Fibroblast of the aortic adventitia (primary cell): ENCODE results near the gene TPO. TPM values are rescaled to one million over a fixed set of nuclear protein-coding genes. Genes with fewer than 3 reads are reported as not detected.

Experiments
- DNase-seq: peaks from one replicate; pipeline ENCODE4 v3.0.0-alpha.2; 2010; ENCODE audit warnings: low read depth
- H3K4me3 ChIP-seq: 2 replicates; pipeline ENCODE4 v1.5.1; 2011; ENCODE audit warnings: low read depth, mild to moderate bottlenecking, control low read depth, low read length, moderate library complexity
- total RNA-seq: library from RNA; depleted of rRNA; stranded (reverse); fragments of >200 nt; gene quantifications from 2 replicates; pipeline ENCODE4 v1.2.3, GENCODE V29; 2012; ENCODE audit warnings: low replicate concordance
- TF ChIP-seq, protein P1 (sequence below): IDR thresholded peaks from 2 replicates; pipeline ENCODE4 v1.5.1; 2011; ENCODE audit warnings: mild to moderate bottlenecking, low read length, control low read depth, inconsistent platforms; ENCODE audit not compliant: insufficient read depth

Gene TPO
- total RNA-seq, 1 donor = not detected

- TF ChIP-seq, protein P1, sequence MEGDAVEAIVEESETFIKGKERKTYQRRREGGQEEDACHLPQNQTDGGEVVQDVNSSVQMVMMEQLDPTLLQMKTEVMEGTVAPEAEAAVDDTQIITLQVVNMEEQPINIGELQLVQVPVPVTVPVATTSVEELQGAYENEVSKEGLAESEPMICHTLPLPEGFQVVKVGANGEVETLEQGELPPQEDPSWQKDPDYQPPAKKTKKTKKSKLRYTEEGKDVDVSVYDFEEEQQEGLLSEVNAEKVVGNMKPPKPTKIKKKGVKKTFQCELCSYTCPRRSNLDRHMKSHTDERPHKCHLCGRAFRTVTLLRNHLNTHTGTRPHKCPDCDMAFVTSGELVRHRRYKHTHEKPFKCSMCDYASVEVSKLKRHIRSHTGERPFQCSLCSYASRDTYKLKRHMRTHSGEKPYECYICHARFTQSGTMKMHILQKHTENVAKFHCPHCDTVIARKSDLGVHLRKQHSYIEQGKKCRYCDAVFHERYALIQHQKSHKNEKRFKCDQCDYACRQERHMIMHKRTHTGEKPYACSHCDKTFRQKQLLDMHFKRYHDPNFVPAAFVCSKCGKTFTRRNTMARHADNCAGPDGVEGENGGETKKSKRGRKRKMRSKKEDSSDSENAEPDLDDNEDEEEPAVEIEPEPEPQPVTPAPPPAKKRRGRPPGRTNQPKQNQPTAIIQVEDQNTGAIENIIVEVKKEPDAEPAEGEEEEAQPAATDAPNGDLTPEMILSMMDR = no peak
- no peak overlapping the region for H3K4me3 ChIP-seq
- no peak for DNase-seq
These were observed 135.8 kb downstream of the TPO start for GRCh38 chr2:1548910-1549673.

DNA sequence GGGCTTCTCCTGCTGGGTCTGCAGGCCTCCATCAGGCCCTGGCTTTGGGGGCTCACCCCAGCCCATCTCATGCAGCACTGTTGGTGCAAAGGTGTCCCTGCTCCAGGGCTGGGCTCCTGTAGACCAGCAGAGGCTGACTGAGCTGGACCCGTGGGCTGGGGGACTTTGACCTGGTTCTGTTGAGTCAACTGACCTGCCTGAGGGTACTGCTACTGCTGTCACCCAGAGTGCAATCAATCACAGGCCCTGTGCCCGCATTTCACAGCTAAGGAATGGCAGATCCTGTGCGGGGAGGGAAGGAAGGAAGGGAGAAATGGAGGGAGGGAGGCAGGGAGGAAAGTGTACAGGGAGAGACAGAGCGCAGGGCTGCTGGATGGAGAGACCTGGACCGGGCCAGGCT is 136.8 kb downstream of the TPO start:
- TF ChIP-seq, protein P1 = no peak
- H3K4me3 ChIP-seq = no peak overlapping the region
- no peak for DNase-seq

- peak; percentile 40 for DNase-seq
- TF ChIP-seq, protein P1 = peak; percentile 98
- no peak overlapping the region for H3K4me3 ChIP-seq
These were observed 137.5 kb downstream of the TPO start for GRCh38 chr2:1550658-1551316.

DNA sequence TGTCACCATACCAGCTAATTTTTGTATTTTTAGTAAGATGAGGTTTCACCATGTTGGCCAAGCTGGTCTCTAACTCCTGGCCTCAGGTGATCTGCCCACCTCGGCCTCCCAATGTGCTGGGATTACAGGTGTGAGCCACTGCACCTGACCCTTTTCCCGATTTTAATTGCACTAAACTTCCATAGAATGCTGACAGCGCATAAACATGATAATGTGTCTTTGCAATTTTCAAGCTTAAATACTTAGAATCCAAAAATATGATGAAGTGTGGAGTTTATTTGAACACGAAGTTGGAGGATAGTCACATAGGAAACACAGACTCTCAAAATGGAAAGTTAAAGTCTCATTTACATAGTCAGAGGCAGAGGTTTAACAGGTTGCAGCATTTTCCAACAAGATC is 138.6 kb downstream of the TPO start:
- H3K4me3 ChIP-seq = no peak overlapping the region
- no peak for DNase-seq
- TF ChIP-seq, protein P1 = no peak

DNA sequence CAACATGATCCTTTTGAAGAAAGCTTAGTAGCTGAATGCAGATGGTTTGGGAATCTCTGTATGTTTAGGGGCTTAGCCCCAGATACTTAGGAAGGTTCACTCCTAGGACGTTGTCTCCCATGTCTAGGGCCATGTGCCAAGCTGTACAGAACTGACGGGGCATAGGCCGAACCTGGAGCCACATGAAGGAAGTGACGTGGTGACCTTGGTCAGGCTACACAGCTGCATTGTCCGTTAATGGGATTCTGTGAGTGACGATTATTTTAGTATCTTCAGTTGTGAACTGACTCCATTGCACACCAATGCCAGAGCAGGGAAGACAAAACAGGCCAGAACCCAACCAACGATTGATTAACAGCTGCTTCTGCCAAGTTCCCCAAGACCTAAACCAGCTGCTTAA is 139.3 kb downstream of the TPO start:
- TF ChIP-seq, protein P1 = no peak
- H3K4me3 ChIP-seq = no peak overlapping the region
- DNase-seq = no peak

DNA sequence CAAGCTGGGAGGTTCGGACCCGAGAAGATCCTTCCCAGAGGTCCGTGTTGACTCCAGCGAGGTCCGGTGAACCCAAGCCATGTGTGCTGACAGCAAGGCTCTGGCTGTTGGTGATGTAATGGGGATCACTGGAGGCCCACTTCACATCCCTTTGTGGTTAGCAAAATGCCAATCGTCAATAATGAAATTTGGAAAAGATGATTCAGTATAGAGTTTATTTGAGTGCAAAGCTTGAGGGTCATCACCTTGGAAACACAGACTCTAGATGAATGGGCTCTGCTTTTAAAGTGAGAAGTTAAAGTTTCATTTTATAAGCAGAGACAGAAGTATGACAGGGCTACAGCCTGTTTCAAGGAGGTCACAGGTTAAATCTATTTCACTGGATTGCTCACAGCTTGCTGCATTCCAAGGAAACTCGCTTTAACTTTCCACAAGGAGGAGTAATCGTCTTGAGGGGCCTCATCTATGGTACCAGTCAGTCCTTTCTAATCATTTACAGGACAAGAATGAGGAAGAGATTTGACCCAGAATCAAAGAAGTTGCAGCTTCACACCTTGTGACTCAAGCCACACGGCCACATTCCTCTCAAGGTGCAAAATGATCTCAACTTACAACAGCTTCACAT is 140.5 kb downstream of the TPO start:
- TF ChIP-seq, protein P1 = peak; percentile 31
- peak; percentile 65 for DNase-seq
- no peak overlapping the region for H3K4me3 ChIP-seq
